ENCODE data around the gene RRBP1.

Gene RRBP1

DNA sequence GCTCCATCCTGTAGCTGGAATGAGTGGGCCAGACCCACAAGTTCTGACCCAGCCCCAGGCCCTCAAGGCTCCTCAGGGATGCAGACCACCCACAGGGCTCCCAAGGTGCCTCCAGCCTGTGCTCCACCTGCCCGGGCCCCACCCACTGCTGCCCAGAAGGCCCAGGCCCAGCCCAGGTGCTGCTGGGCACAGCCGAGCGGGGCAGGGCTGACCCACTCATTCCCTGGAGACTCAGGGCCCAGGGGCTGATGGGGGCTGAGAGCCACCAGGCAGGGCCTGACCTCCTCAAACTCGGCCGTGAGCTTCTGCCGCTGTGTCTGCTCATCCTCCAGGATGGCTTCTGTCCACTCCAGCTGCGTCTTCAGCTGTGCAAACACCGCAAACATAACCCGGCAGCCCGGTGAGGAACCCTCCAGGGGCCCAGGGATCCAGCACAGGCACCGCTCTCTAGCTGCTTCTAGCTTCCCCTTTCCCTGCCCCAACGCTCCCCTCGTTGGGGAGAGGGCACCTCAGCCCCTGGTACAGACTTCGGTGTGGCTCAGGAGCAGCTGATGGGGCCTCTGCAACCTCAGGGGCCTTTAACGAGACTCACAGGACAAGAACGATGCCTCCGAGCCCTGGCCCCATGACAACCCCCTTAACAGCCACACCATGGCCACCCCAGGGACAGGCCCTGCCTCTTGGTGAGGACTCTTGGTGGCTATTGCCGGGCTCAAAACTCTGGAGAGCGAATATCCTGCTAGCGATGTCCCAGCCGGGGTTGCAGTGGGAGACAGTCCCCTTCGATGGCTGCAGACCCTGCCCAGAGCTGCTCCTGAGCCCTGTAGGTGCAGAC, 66.2 kb downstream of the RRBP1 start:
- in situ Hi-C loops (cut with MboI; ENCODE audit: low sequenced_read_pairs): no loop called here

DNA sequence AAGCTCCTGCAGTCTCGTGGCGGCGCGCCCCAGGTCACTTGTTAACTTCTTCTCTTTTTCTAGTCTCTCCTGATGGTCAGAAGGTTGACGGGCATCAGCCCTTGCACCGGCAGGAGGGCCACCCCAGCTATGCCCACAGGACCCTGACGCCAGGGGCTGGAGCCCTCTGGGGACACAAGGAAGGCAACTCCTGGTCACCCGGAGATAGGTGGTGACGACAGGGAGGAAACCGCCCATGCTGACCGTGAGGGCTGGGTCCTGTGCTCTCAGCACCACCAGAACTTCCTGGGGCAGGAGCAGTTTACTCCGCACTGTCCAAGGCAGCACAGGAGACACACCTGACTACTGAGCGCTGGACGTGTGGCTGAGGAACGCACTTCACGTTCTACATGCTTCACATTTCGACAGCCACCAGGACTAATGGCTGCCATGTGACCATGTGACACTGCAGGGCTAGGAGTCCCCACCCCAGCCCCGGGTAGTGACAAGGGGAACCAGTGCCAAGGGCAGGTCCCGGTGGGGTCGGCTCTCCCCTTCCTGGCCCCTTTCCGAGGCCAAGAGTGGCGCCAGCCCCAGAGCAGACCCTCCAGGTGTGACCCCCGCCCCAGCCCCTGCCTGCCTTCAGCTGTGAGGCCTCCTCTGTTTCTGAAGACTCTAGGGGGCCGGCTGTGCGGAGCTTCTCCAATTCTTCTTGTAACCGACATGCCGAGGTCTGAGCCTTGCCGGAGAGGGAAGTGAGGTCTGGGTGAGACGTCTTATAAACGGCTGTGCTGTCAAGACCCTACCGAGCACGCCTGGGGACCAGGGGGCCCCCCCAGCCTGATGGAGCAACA, 67.0 kb downstream of the RRBP1 start:
- in situ Hi-C loops (cut with MboI; ENCODE audit: low sequenced_read_pairs): no loop called here

- in situ Hi-C loops (cut with MboI; ENCODE audit: low sequenced_read_pairs): no loop called here
These were observed 67.7 kb downstream of the RRBP1 start for GRCh38 chr20:17614176-17614811.

- in situ Hi-C loops (cut with MboI; ENCODE audit: low sequenced_read_pairs): no loop called here
These were observed 68.5 kb downstream of the RRBP1 start for GRCh38 chr20:17613328-17614175.

DNA sequence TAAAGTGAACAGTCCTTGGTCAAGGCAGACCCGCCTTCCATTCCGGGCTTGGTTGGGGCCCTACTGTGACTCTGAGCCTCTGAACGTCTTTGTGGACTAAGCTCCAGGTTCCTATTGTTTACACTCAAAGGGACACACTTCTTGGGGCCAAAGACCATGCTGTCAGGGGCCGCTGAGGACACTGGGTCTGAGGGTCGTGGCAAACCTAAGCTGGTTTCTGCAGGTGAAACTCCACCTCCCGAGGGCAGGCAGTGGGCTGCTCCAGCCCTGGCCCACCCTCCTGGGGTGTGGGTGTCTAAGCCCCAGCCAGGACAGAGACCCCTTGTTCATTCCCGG, 69.1 kb downstream of the RRBP1 start:
- in situ Hi-C loops (cut with MboI; ENCODE audit: low sequenced_read_pairs): no loop called here

DNA sequence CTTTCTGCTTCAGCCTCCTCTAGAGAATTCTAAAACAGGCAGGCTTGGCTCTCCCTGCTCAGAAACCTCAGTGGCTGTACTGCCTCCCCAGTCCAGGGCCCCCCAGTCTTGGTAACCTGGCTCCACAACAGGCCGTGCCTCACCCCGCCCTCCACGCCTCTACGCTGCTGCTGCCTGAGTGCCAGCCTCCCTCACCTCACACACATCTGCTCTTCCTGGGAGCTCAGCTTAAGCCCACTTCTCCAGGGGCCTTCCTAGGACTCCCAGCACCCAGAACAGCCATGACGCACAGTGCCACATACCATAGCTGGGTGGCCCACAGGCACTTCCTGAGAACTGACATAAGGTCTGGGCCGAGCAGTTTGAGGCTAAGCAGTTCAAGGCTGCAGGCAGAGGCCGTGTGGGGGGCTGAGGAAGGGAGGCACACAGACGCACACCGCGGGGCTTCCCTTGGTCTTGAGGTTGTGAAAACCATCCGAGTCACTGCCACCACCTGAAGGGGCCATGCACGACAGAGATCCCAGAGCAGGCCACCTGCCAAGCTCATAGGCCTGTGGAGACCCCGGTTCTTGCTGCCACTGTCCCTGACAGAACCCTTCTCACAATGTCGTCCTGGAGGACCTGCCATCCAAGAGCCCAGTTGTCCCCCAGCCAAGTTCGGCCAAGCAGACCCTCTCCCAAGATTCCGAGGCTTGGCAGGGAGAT, 69.6 kb downstream of the RRBP1 start:
- in situ Hi-C loops (cut with MboI; ENCODE audit: low sequenced_read_pairs): no loop called here

DNA sequence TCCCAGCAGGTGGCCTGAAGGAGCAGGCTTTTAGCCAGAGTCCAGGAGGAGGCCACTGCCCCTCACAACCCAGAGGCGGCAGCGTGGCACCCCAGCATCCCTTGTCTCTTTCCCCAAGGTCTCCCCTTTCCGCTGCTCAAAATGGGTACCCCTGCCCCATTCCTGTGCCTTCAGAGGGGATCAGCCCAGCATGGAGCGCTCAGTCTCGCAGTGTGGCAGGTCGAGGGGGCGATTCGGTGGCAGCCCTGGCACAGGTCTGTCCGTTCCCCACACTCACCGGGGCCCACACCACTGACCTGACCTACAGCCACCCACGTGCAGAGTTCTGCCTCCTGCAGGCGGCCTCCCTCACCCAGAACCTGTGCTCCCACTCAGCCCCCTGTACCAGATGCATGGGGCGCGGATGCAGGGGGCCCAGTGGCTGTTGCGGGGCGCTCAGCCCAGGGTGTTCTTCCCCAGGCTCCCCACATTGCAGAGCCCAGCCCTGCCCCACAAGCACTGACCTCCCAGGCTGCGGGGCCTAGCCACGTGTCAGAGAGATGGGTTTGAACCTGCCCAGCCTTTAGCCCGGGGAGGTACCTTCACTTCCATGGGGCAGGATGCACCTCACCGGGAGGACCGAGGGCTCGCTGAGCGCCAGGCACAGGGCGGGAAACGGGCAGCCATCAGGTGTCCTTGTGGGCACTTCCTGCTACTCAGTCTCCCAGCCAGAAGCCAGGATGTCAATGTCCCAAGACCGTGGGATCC, 70.3 kb downstream of the RRBP1 start:
- in situ Hi-C loops (cut with MboI; ENCODE audit: low sequenced_read_pairs): no loop called here

- in situ Hi-C loops (cut with MboI; ENCODE audit: low sequenced_read_pairs): no loop called here
These were observed 70.8 kb downstream of the RRBP1 start for GRCh38 chr20:17611290-17611539.

DNA sequence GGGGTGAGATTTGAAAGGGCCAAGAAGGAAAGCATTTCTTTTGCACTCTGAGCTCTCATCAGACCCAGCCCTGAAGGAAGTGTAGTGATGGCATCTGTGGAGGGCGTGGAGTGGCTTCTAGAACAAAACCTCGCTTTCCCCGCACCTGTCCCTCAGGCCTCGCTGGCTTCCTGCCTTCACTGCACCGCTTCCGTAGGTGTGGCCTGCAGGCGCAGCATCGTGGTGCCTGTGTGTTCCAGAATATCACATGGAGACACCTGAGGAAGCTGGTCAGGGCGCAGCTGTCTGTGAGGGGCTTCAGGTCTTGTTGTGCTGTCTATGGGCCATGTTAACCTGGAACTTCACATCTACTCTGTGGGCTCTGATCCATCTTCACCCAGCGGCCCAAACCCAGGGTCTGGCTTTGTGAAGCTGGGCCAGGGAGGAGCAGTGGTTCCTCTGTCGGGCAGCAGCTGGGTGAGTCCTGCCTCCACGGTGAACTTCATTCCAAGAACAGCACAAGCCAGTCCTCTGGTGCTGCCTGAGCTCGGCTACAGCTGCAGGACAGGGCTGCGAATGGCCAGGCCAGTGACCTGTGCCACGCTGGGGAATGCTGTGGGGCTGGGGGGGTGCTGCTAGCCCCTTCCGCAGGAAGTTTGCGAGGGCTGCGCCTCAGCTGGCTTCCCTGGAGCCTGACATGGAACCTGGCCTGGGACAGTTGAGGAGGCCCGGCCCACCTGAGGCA, 71.3 kb downstream of the RRBP1 start:
- in situ Hi-C loops (cut with MboI; ENCODE audit: low sequenced_read_pairs): no loop called here

DNA sequence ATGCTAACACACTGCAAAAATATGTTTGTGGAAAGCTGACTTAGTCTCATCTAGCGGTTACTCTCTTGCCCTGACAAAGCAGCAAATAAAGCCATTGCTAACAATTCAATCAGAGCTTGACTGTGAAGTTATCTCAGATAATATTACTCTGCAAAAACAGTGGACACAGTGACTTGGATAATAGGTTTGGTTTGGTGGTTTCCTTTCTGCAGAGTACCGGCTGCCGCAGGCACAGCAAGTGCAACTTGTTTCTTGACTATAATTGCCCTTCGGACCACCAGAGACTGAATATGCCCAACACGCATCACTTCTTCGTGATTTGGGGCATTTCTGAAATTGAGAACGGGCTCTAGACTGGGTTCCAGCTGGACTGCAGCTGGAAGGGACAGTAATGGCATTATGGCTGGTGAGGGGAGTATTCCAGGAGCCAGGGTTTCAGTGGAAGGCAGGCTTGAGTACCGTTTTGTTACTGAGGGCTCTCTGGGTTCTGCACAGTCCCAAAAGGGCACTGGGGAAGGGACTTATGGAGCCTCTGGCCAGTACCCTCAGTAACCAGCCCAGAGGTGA, 72.1 kb downstream of the RRBP1 start:
- in situ Hi-C loops (cut with MboI; ENCODE audit: low sequenced_read_pairs): no loop called here

- in situ Hi-C loops (cut with MboI; ENCODE audit: low sequenced_read_pairs): no loop called here
These were observed 73.1 kb downstream of the RRBP1 start for GRCh38 chr20:17608701-17609497.

GRCh38 chr20:17606001-17606400, 76.0 kb downstream of the RRBP1 start:
- in situ Hi-C loops (cut with MboI; ENCODE audit: low sequenced_read_pairs): no loop called here

DNA sequence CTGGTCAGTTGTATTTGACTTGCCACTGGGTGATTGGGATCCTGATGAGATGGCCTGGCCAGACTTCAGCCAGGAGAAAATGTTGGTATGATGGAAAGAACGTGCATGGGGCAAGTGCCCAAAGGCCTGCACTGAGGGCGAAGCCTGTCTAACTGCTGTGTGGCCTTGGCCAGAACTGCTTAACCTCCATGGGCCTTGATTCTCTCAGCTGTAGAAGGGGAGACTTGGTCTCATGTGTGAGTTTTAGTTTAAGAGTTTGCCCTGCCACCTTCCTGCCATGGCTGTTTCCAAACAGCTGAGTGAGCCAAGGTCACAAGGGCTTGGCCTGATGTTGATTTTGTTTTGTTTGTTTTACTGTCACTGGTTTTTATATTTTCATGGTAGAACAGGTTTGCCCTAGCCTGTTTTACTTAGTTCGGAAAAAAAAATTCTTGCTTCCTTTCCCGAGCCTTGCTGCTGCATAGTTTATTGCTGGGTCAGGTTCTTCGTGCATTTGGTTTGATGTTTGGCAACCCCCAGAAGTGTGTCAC, 76.8 kb downstream of the RRBP1 start:
- in situ Hi-C loops (cut with MboI; ENCODE audit: low sequenced_read_pairs): no loop called here

DNA sequence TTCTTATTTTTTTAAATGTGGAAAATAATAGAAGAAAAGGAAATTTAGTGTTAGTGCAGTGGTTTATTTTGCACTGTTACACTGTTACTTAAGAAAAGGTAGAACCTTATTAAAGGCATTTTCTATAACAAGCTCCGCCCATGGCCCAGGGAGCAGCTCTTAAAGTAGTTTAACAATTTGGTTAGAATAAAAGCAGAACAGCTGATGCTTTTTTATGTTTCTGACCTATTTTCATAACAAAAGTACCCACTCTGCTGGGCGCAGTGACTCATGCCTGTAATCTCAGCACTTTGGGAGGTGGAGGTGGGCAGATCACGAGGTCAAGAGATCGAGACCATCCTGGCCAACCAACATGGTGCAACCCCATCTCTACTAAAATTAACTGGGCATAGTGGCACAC, 79.5 kb downstream of the RRBP1 start:
- in situ Hi-C loops (cut with MboI; ENCODE audit: low sequenced_read_pairs): no loop called here

DNA sequence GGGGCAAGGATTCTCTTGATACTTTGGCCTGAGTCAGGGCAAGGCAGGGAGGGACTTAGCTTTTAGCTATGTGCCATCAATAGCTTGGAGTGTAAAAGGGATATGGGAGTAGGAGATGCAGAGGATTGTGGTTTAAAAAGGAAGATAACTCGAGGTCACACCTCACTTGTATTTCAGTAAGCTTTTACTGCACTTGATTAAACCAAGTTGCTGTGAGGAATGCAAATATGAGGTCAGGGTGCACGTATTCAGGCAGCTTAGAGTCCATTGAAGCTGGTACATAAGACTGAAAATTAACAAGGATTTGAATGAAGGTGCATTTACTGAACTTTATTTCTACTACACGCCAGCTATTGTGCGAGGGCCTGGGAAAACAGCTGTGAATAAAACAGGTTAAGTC, 80.1 kb downstream of the RRBP1 start:
- in situ Hi-C loops (cut with MboI; ENCODE audit: low sequenced_read_pairs): no loop called here

DNA sequence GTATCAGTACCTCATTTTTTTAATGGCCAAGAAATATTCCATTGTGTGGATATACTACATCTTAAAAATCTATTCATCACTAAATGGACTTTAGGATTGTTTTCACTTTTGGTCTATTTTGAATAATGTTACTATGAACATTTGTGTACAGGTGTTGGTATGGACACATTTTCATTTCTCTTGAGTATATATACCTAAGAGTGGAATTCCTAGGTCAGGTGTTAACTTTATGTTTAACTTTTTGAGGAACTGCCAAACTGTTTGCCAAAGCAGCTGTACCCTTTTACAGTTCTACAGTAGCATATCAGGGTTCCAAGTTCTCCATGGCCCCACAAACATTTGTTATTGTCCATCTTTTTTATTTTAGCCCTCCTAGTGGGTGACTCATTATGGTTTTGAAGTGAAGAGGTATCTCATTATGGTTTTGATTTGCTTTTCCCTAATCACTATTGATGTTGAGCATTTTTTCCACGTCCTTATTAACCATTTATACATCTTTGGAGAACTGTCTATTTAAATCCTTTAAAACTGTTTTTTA, 84.0 kb downstream of the RRBP1 start:
- in situ Hi-C loops (cut with MboI; ENCODE audit: low sequenced_read_pairs): no loop called here

GRCh38 chr20:17595856-17596255, 86.2 kb downstream of the RRBP1 start:
- in situ Hi-C loops (cut with MboI; ENCODE audit: low sequenced_read_pairs): no loop called here

DNA sequence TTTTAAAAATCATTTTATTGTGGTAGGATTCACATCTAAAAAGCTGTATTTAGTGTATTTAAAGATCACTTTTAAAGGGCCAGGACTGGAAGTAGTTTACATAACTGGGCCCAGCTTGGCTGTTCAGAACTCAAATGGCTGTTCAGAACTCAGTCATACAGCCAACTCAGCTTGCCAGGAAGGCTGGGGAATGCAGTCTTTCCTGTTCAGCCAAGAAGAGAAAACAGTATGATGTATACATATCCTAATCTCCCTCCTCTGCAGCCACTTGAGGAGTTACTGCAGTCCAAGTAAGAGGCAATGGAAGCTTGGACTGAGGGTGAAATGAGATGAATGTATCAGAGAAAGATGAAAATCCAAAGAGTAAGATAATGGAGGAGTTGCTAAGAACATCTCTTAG, 87.6 kb downstream of the RRBP1 start:
- in situ Hi-C loops (cut with MboI; ENCODE audit: low sequenced_read_pairs): no loop called here

Measured in HL-60/S4 treated with retinoic acid at 250 ng/mL for 4 days and 3 days (cell line).